Endothelial cell of umbilical vein (primary cell): ENCODE results near the gene SRRD. TPM values are rescaled to one million over a fixed set of nuclear protein-coding genes. Genes with fewer than 3 reads are reported as not detected.

ENCODE experiments used
- BruUV-seq: library from RNA; stranded (reverse); fragments of 400-500 nt; replicated peaks from 2 replicates; lab custom pipeline; 2021; lab: Mats Ljungman, UMichigan
- CTCF ChIA-PET: fragments of 300-600, 350-600 bp; sonication (Branson Sonifier 250); formaldehyde crosslinking; loops from one replicate; lab custom pipeline; 2021; ENCODE audit warnings: antibody characterized with exemption, inconsistent platforms; lab: Charles Lee
- POLR2A ChIA-PET: fragments of 300-600, 350-600 bp; sonication (Branson Sonifier 250); formaldehyde crosslinking; loops from one replicate; lab custom pipeline; 2021; ENCODE audit warnings: antibody characterized with exemption, inconsistent platforms; lab: Charles Lee
- DNase-seq: peaks from one replicate; pipeline ENCODE4 v3.0.0-alpha.2; 2011; ENCODE audit warnings: low read depth, low spot score
- FAIRE-seq: peaks from 2 replicates; lab custom pipeline; 2011; peaks lifted over from hg19 to GRCh38; lab: Jason Lieb, UNC
- H2AFZ ChIP-seq: 2 replicates; pipeline ENCODE4 v1.6.0; 2012; ENCODE audit warnings: low read depth, low read length, control low read depth, inconsistent platforms
- H3K27ac ChIP-seq: 2 replicates; pipeline ENCODE4 v1.5.1; 2011; ENCODE audit warnings: low read depth, mild to moderate bottlenecking, control low read depth, low read length, moderate library complexity; ENCODE audit not compliant: insufficient read depth
- H3K27me3 ChIP-seq, 2 experiments: 2 replicates each; pipeline versions ENCODE4 v1.6.0 to v1.6.1; 2011; ENCODE audit warnings: low read length in 2 of 2, mixed read lengths in 1 of 2; ENCODE audit not compliant: control insufficient read depth in 2 of 2, insufficient read depth in 2 of 2
- H3K36me3 ChIP-seq, 2 experiments: 2 replicates in 1 of 2; 3 replicates in 1 of 2; pipeline ENCODE4 v1.5.1; 2011; ENCODE audit warnings: low read length in 2 of 2, mild to moderate bottlenecking in 1 of 2, moderate library complexity in 1 of 2; ENCODE audit not compliant: control insufficient read depth in 2 of 2, insufficient read depth in 2 of 2; ENCODE audit errors: extremely low read depth in 1 of 2
- H3K4me1 ChIP-seq: 3 replicates; pipeline ENCODE4 v1.5.1; 2011; ENCODE audit warnings: mild to moderate bottlenecking, low read length; ENCODE audit not compliant: control insufficient read depth, insufficient read depth; ENCODE audit errors: extremely low read depth
- H3K4me2 ChIP-seq: 2 replicates; pipeline ENCODE4 v1.6.1; 2011; ENCODE audit warnings: low read length, control low read depth, mixed read lengths; ENCODE audit not compliant: insufficient read depth
- H3K4me3 ChIP-seq, 3 experiments: fragments of 200-600 bp in 1 of 3; sonication (generic), shearing (Covaris generic) in 1 of 3; replicated peaks in 1 of 3; 2 replicates each; pipeline ENCODE4 v1.5.1; 2011 to 2016; ENCODE audit warnings: control low read depth in 3 of 3, low read length in 3 of 3, mild to moderate bottlenecking in 2 of 3, inconsistent platforms in 1 of 3, low read depth in 1 of 3, moderate library complexity in 1 of 3; ENCODE audit not compliant: insufficient read depth in 1 of 3
- H3K79me2 ChIP-seq: 2 replicates; pipeline ENCODE4 v1.6.0; 2012; ENCODE audit warnings: low read length, inconsistent platforms; ENCODE audit not compliant: control insufficient read depth, insufficient read depth
- H3K9ac ChIP-seq: replicated peaks from 2 replicates; pipeline ENCODE3; 2011; ENCODE audit warnings: low read length, control low read depth; ENCODE audit not compliant: insufficient read depth; ENCODE audit errors: extremely low read depth
- H3K9me1 ChIP-seq: replicated peaks from 3 replicates; pipeline ENCODE4 v1.6.0; 2011; ENCODE audit warnings: mild to moderate bottlenecking, low read length; ENCODE audit not compliant: control insufficient read depth, insufficient read depth; ENCODE audit errors: extremely low read depth
- H3K9me3 ChIP-seq: replicated peaks from 2 replicates; pipeline ENCODE4 v1.5.1; 2012; ENCODE audit warnings: low read length, inconsistent platforms; ENCODE audit not compliant: control insufficient read depth, insufficient read depth
- H4K20me1 ChIP-seq: replicated peaks from 2 replicates; pipeline ENCODE3; 2011; ENCODE audit warnings: mild to moderate bottlenecking, low read length; ENCODE audit not compliant: control insufficient read depth, insufficient read depth; ENCODE audit errors: extremely low read depth
- CTCF ChIP-seq, 2 donors: IDR thresholded peaks; 1 replicate in 1 of 2; 2 replicates in 1 of 2; pipeline ENCODE4 v1.5.1; 2011; ENCODE audit warnings: low read length in 2 of 2, mild to moderate bottlenecking in 2 of 2, moderate library complexity in 2 of 2, control low read depth in 1 of 2, inconsistent platforms in 1 of 2, low read depth in 1 of 2; ENCODE audit not compliant: insufficient read depth in 1 of 2; ENCODE audit errors: extremely low read depth in 1 of 2
- EZH2 ChIP-seq: IDR thresholded peaks from 2 replicates; pipeline ENCODE4 v1.6.1; 2012; ENCODE audit warnings: borderline replicate concordance, low read depth, mild to moderate bottlenecking, moderate library complexity, low read length, inconsistent platforms; ENCODE audit not compliant: severe bottlenecking
- FOS ChIP-seq: IDR thresholded peaks from 2 replicates; pipeline ENCODE4 v1.6.1; 2011; ENCODE audit warnings: mild to moderate bottlenecking, low read length, moderate library complexity, borderline replicate concordance; ENCODE audit not compliant: insufficient read depth
- GATA2 ChIP-seq: IDR thresholded peaks from 2 replicates; pipeline ENCODE4 v1.7.0; 2011; ENCODE audit warnings: low read depth, mild to moderate bottlenecking, moderate library complexity, mixed read lengths, low read length; ENCODE audit not compliant: insufficient read length, insufficient read depth
- JUN ChIP-seq: IDR thresholded peaks from 2 replicates; pipeline ENCODE4 v1.6.1; 2011; ENCODE audit warnings: borderline replicate concordance, low read depth; ENCODE audit not compliant: insufficient read length, insufficient read depth
- MAX ChIP-seq: IDR thresholded peaks from 2 replicates; pipeline ENCODE4 v1.6.1; 2011; ENCODE audit not compliant: insufficient read depth, insufficient read length
- MYC ChIP-seq: IDR thresholded peaks from one replicate; pipeline ENCODE4 v1.6.1; 2011; ENCODE audit warnings: mild to moderate bottlenecking, low read depth, low read length
- POLR2A ChIP-seq: IDR thresholded peaks from 2 replicates; pipeline ENCODE4 v1.6.1; 2012; ENCODE audit warnings: low read depth, mild to moderate bottlenecking, control low read depth, low read length
- POLR2AphosphoS5 ChIP-seq: IDR thresholded peaks from 2 replicates; pipeline ENCODE4 v1.6.1; 2012; ENCODE audit warnings: low read depth, mild to moderate bottlenecking, control low read depth, low read length, moderate library complexity; ENCODE audit not compliant: insufficient read depth
- dilution Hi-C: fragments of 300-500 bp; cut with MboI; formaldehyde crosslinking; loops from one replicate; pipeline ENCODE4 v1.15.0; 2019; ENCODE audit warnings: low sequenced_read_pairs; ENCODE audit not compliant: extremely low pct_ligation_motif_present
- intact Hi-C: fragments of 100-400 bp; cut with micrococcal nuclease; formaldehyde crosslinking; loops from one replicate; pipeline ENCODE4 v1.10.0; 2022
- polyA plus RNA-seq, 4 experiments: library from polyadenylated mRNA; depleted of rRNA in 3 of 4; stranded (reverse) in 3 of 4; unstranded in 1 of 4; fragments of >200 nt; gene quantifications; 2 replicates each; pipeline versions ENCODE4 v1.2.1 to v1.2.3, GENCODE V29; 2011 to 2012; ENCODE audit warnings: missing spikeins in 1 of 4
- total RNA-seq: library from RNA; stranded (reverse); gene quantifications from 2 replicates; pipeline ENCODE4 v1.2.3, GENCODE V29; 2021

The SRRD gene
- total and polyA plus RNA-seq, 2 donors (not counting 3 experiments of a cell fraction or from before 2014, with no cell fraction given) = 23.4 to 24.2 TPM

- H3K79me2 ChIP-seq = peaks cover 6% of the 10 kb centered on the region
- BruUV-seq = no TSS peak
- no peaks in the 10 kb centered on the region for H4K20me1 ChIP-seq
- no peak for DNase-seq
- no peak for FAIRE-seq
- CTCF ChIA-PET = interaction anchor here (0.7 to 2.1 kb wide), 13 partner anchors 9 to 169 kb away, joined by 3 to 17 read pairs (median 5); partner anchors contain the start of genes HPS4, SRRD and TFIP11
- dilution Hi-C loops (no loop called here), intact Hi-C loops (loop anchor here (1.0 kb wide), 1 partner anchor 162 kb away; no protein-coding TSS in a partner anchor)
- H3K9ac ChIP-seq = no peak overlapping the region
- no peak overlapping the region for H2AFZ ChIP-seq
- H3K27me3 ChIP-seq = no peaks in the 10 kb centered on the region
- no peaks in the 10 kb centered on the region for H3K9me1 ChIP-seq
- H3K4me2 ChIP-seq = no peak overlapping the region
- H3K27ac ChIP-seq = no peak overlapping the region
- POLR2A ChIA-PET = no interaction called here
- H3K4me1 ChIP-seq = peaks cover 27% of the 10 kb centered on the region
- H3K4me3 ChIP-seq = no peak overlapping the region
- H3K9me3 ChIP-seq = no peaks in the 10 kb centered on the region
- H3K36me3 ChIP-seq = peaks cover 29 to 31% of the 10 kb centered on the region in 2 experiments
- TF ChIP-seq CTCF (IDR thresholded peaks at IDR 0.05; ENCODE audit: extremely low read depth in 1 of 2, insufficient read depth in 1 of 2, low read depth in 1 of 2, low read length in 2 of 2) = no peak
- no peak for TF ChIP-seq MYC
- no peak for TF ChIP-seq POLR2AphosphoS5
These were observed 20.1 kb downstream of the SRRD start for GRCh38 chr22:26503758-26504157.

- H3K9me3 ChIP-seq = no peaks in the 10 kb centered on the region
- TF ChIP-seq CTCF (IDR thresholded peaks at IDR 0.05; ENCODE audit: extremely low read depth in 1 of 2, insufficient read depth in 1 of 2, low read depth in 1 of 2, low read length in 2 of 2) (no peak), JUN (no peak), POLR2AphosphoS5 (no peak), GATA2 (no peak), POLR2A (no peak), EZH2 (no peak), MAX (no peak), FOS (no peak), MYC (no peak)
- no TSS peak for BruUV-seq
- intact Hi-C loops (no loop called here), dilution Hi-C loops (no loop called here)
- H2AFZ ChIP-seq = no peak overlapping the region
- H4K20me1 ChIP-seq = no peaks in the 10 kb centered on the region
- H3K4me1 ChIP-seq = peaks cover 21% of the 10 kb centered on the region
- DNase-seq = no peak
- peaks cover 15% of the 10 kb centered on the region for H3K79me2 ChIP-seq
- ChIA-PET CTCF (interaction anchor here (0.5 kb wide), 1 partner anchor 10 kb away, joined by 3 read pairs; no protein-coding TSS in a partner anchor), POLR2A (no interaction called here)
- H3K4me3 ChIP-seq = no peak overlapping the region
- no peaks in the 10 kb centered on the region for H3K9me1 ChIP-seq
- no peak overlapping the region for H3K27ac ChIP-seq
- no peak for FAIRE-seq
- no peak overlapping the region for H3K4me2 ChIP-seq
- H3K27me3 ChIP-seq = no peaks in the 10 kb centered on the region
- H3K9ac ChIP-seq = no peak overlapping the region
- peaks cover 20 to 25% of the 10 kb centered on the region in 2 experiments for H3K36me3 ChIP-seq
These were observed 24.5 kb downstream of the SRRD start for GRCh38 chr22:26508148-26508547.
